Stimulated activated CD4-positive, alpha-beta T cell treated with anti-CD3 and anti-CD28 coated beads, Interleukin-12 subunit alpha, Interleukin-12 subunit beta, amount 100 ng/mL, for 24 hours (primary cell): ENCODE data around the gene ZNF543.
"Not testable (repeated sequence)": the region's sequence is repeated elsewhere in the genome, so short reads cannot be mapped to it uniquely, and the experiment has no call there.

ENCODE experiments used
- DNase-seq, 2 experiments: peaks; one replicate each; pipeline ENCODE4 v3.0.0-alpha.2; 2020; ENCODE audit warnings: low read depth in 2 of 2

ZNF543 gene

DNA sequence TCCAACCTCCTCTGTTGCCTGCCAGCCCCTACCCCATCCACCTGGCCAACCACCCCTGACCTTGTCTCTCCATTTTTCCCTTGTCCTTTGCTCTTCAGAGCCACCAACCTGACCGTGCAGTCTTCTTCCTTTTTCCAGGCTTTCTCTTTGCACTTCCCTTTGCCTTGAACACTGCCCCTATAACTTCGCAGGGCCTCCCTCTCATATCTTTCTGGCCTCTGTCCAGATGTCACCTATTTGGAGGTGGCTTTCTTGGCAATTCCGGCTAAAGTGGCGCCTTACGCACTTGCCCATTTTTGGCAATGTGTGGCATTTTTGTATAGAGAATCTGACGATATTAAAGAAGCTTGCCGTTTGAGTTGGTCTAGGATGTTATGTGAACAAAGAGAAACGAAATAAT is 844 bp downstream of the ZNF543 start:
- DNase-seq, result no peak

DNA sequence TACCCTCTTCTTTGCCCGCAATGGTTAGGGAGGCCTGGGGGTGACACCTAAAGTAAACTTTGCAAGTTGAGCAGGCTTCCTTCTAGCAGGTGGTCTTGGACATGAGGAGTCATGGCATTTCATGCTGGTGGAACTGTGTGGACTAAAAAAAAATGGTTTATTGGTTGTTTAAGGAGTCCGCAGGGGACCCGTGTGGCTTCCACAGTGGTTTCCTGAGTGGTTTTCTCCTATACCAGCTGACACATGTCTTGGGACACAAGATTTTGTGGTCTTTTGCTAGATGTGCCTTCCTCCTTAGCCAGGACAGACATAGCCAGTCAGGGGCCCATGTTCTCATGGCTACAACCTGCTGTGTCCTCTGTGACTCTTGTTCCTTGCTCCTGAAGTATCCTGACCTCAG is 1.5 kb downstream of the ZNF543 start:
- no peak for DNase-seq

DNA sequence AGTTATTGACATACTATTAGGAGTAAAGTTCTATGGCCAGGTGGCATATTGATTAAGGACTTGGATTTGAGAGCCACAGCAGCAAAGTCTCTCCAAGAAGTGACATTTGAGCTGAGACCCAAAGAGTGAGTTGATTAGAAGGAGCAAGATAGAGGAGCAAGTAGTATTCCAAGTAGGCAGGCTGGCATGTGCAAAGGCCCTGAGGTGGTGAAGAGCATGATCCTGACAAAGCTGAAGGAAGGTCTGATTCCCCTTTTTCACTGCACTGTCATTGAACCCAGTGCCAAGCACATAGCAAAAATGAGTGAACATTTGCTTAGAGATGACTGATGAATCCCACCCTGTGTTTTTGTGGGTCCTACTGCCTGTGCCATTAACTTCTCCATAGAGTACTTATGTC is 4.7 kb downstream of the ZNF543 start:
- no peak for DNase-seq

DNA sequence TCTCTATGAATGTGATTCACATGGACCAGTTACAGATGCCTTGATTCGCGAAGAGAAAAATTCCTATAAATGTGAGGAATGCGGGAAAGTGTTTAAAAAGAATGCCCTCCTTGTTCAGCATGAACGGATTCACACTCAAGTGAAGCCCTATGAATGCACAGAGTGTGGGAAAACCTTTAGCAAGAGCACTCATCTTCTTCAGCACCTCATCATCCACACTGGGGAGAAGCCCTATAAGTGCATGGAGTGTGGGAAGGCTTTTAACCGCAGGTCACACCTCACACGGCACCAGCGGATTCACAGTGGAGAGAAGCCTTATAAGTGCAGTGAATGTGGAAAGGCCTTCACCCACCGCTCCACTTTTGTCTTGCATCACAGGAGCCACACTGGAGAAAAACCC is 7.7 kb downstream of the ZNF543 start:
- no peak for DNase-seq

DNA sequence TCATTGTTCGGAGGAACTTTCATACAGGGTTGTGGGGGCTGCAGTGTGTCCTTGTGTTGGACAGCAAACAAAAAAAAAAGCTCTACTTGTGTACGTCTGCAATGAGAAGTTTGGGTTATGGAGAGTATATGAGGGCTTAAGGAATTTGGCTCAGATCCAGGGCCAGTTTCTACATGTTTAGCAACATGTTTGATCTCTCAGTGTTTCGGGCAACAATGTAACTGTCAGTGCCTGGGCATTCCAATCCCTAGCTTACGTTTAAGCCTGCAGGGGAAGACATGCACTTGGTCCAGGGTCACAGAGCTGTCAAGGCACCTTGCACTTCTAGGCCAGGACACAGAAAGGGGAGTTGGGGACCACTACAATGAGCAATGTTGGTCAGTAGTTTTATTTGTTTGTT is 13.9 kb downstream of the ZNF543 start:
- no peak for DNase-seq

DNA sequence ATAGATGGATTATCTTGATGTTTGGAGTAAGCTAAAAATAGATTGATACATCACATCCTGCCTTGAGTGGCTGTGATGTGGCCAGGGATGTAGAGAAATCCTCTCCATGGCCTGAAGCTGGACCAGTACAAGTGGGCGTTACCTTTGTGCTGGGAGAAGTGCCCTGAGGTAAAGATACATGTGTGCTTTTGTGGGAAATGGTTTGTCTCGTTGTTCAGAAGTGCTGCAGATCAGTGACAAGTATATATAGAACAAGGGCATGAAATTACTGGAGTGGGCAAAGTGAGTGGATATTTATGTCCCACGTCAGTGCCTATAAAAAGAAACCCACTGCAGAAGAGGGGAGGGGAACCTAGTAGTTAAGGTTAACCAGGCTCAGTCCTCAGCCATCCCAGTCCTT is 18.6 kb downstream of the ZNF543 start:
- no peak for DNase-seq

DNA sequence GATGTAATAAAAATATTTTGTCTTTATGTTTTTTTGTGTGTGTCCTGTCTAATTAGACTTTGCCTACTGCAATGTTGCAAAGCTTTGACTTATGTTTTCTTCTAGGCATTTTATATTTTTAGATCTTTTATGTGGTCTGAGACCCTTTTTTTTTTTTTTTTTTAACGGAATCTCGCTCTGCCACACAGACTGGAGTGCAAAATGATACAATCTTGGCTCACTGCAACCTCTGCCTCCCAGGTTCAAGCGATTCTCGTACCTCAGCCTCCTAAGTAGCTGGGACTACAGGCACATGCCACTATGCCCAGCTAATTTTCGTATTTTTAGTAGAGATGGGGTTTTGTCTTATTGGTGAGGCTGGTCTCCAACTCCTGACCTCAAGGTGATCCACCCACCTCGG is 22.3 kb downstream of the ZNF543 start:
- no peak for DNase-seq

DNA sequence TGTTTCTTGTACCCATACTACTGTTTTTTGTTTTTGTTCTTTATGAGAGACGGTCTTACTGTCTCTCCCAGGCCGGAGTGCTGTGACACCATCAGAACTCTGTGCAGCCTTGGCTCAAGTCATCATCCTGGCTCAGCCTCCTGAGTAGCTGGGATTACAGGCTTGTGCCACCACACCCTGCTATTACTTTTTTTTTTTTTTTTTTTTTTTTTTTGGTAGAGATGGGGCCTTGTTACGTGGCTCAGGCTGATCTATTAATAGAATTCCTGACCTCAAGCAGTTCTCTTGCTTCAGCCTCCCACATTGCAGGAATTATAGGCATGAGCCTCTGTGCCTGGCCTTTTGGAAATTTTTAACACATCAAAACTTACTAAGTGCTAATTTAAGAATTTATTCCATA is 27.9 kb downstream of the ZNF543 start:
- no peak for DNase-seq

DNA sequence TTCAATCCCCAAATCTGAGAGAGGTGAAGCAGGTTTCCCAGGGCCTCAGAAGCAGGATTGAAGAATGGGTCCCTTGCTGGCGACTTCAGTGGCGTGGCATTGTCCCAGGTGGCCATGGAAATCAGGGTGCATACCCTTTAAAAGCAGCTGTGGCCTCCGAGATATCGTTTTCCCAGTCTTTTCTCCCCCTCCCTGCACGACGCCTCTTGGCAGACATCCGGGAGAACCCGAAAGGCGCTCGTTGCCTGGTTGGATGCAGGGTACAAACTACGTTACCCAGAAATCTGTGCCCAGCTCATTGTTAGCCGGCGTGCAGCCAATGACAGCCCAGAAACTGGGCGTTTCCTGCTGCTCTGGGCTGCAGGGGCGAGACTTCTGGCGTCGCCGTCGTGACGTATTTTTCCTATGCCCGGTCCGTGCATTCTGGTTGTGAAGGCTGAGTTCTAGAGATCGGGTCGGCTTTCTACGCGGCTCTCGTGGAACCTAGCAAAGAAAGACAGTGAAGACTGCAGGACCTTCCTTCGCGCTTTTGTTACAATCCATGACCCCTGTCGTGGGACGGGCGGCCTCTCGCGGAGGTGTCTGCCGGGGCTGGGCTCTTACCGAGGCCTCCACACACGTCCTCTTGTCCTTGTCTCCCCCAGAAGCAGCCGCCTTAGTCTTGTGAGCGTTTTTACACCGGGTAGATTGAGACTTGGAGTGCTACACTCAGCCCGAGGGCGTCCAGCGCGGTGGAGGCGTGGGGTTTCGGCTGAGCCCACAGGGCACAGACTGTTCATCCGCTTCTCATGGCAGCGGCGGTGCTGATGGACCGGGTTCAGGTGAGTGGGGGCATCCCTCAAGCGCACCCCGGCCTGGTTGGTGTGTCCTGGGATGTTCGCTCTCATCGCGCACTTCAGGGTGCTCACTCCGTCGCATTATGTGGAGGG is 30.9 kb downstream of the ZNF543 start, which contains the start of gene ZNF304:
Gene ZNF304 (plus strand): TSS at position 395 of the 929 bp plus-strand sequence. CDS start 394 bp downstream, at position 789.
- peak; percentile 67 to 69 for DNase-seq

DNA sequence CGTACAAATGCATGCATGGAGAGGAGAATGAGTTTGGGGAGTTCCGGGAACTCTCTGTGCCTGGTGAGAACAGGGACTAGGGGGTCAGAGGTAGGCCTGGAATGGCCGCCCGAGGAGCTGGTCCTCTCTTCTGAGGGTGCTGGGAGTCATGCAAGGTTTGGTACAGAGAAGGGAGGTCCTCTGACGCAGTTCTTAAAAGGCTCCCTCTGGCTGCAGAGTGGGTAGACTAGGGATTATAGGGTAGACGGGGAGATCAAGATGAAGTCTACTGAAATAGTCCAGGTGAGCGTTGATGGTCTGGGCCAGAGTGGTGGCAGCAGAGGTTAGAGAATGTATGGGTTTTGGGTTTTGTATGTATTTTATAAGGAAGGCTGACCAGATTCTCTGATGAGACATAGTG is 31.6 kb downstream of the ZNF543 start:
- no peak for DNase-seq

DNA sequence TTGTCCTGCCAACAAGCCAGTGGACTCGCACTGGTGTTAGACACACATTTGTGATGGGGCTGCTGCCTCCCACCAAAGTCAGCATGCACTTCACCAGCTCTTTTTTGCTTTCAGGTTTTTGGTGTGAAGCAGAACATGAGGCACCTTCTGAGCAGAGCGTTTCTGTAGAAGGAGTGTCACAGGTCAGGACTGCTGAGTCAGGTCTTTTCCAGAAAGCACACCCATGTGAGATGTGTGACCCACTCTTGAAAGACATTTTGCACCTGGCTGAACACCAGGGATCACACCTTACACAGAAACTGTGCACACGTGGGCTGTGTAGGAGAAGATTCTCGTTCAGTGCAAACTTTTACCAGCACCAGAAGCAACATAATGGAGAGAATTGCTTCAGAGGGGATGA is 35.6 kb downstream of the ZNF543 start:
- no peak for DNase-seq

DNA sequence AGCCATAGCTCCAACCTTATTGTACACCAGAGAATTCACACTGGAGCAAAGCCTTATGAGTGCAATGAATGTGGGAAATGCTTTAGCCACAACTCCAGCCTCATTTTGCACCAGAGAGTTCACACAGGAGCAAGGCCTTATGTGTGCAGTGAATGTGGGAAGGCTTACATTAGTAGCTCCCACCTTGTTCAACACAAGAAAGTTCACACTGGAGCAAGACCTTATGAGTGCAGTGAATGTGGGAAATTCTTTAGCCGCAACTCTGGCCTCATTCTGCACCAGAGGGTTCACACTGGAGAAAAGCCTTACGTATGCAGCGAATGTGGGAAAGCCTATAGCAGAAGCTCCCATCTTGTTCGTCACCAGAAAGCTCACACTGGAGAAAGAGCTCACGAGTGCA is 37.1 kb downstream of the ZNF543 start:
- no peak for DNase-seq

DNA sequence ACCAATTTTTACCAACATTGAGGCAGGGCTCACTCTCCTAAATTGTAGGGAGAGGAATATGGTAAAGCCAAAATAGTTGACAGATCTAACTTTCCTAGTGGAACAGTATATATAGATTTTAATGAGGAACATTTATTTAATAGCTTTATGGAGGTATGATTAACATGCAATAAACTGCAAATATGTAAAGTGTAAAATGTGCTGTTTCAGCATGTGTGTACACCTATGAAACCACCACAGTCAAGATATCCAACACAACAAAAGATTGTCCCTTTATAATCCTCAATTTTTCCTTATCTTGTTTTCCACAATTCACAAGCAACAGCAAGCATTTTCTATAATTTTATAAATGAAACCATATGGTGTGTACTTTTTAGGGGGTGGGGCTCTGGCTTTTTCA is 39.0 kb downstream of the ZNF543 start:
- no peak for DNase-seq

DNA sequence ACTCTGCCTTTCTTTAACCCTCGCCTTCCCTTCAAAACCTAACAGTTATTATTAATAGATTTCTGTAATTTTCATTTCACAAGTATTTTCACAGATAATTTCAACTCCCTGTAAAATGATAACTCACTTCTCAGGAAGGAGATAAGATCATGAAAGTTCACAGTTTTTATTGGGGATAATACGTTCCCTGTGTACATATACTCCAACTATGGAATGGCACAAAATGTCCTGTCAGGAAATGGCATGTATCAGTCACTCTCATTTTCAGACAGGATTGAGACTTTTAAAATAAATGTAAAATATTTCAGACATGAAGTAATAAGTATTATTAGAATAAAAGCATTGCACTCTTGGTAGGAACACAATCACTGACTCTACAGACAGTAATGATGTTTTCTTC is 42.1 kb downstream of the ZNF543 start:
- DNase-seq, result no peak

DNA sequence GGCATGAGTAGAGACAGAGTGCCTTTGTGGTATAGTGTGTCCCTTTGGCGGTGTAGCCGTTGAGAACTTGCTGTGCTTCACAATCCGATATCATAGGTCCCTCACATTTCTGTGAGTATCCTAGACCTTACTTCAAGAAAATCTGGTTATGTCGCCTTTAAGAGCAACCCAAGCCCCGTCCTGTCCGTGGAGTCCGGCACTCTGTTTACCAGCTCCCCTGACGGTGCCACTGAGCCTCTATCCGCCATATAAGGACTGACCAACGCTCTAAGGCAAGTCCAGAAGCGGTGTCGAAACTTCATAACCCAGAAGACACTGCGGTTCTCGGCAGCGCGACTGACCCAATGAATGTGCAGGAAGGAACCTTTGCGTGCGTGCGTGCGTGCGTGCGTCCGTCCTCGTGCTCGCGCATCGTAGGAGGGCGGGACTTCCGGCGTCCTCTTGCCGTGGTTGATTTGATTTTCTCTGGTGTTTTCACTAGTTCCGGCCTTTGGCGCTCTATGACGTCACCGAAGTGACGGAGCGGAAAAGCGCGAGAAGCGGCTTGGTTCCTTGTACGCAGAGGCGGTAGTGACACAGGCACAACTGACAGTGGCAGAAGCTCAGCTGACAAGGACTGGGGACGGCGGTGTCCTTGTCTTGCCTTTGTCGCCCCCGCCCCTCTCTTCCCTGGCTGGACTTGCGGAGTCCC is 42.9 kb downstream of the ZNF543 start, which contains the start of the genes TRAPPC2B and ZNF547:
Gene TRAPPC2B (plus strand): TSS at position 555 of the 691 bp plus-strand sequence. CDS start 1,283 bp downstream, outside the sequence.
Gene ZNF547 (plus strand): TSS at position 555 of the 691 bp plus-strand sequence. CDS start 5,005 bp downstream, outside the sequence.
- peak; percentile 94 to 97 for DNase-seq

DNA sequence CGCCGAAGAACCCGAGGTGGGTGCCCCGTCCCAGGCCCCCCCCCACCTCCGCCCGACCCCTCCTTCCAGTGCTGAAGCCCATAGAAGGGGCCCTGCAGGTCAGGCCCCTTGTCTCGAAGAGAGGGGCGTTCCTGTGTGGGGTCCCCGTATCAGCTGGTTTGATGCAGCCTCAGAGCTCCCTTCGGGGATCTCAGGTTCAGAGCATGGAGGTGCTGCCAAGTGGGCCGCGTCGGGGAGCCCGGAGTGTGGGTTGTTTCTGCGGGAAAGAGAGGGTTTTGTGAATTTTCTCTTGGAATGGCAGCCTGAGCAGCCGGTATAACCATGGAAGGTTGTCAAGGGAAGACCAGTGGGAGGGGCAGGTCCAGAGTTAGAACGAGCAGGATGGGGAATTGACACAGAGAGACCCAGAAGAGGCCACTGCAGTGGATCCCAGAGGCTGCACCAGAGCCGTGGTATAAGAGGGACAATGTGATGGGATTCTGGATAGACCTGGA is 43.5 kb downstream of the ZNF543 start:
- no peak for DNase-seq

DNA sequence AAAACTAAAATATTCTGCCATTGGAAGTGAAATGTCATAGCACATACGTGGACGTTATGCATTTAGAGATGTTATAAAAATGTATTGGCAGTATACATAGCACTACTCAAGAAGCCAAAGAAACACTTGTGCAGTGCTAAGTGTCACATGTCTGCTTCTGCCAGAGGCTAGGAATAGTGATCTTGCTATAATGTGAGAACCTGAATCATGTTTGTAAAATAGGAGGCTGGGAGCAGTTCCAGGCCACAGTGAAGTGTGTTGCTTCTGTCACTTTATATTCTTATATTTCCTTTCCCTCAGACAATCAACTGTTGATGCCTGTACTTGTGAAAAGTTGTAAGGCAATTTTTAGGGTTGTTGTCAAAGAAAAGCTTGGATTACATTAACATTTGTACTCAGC is 46.5 kb downstream of the ZNF543 start:
- DNase-seq, result no peak

DNA sequence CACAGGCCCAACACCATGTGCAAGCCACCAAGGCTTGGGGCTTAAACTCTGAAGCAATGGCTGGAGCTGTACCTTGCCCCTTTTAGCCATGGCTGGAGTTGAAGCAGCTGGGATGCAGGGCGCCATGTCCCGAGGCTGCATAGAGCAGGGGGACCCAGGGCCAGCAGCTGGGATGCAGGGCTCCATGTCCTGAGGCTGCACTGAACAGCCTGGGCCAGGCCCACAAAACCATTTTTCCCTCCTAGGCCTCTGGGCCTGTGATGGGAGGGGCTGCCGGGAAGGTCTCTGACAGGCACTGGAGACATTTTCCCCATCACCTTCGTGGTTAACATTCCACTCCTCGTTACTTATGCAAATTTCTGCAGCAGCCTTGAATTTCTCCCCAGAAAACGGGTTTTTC is 53.9 kb downstream of the ZNF543 start:
- no peak for DNase-seq

DNA sequence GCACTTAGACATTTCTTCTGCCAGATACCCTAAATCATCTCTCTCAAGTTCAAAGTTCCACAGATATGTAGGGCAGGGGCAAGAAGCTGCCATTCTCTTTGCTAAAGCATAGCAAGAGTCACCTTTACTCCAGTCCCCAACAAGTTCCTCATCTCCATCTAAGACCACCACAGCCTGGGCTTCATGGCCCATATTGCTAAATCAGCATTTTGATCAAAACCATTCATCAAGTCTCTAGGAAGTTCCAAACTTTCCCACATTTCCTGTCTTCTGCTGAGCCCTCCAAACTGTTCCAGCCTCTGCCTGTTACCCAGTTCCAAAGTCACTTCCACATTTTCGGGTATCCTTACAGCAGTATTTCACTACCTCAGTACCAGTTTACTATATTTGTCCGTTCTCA is 54.4 kb downstream of the ZNF543 start:
- not testable (repeated sequence) for DNase-seq

DNA sequence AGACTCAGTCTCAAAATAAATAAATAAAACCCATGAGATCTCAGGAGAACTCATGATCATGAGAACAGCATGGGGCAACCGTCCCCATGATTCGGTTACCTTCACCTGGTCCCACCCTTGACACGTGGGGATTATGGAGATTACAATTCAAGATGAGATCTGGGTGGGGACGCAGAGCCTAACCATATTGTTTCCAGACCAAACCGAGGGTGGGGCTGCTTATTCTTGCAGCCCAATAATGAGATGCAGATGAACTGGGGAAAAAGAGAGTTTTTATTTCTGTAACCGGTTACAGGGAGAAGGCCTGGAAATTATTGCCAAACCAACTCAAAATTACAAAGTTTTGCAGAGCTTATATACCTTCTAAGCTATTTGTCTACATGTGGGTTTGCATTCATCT is 55.9 kb downstream of the ZNF543 start:
- DNase-seq, result no peak

DNA sequence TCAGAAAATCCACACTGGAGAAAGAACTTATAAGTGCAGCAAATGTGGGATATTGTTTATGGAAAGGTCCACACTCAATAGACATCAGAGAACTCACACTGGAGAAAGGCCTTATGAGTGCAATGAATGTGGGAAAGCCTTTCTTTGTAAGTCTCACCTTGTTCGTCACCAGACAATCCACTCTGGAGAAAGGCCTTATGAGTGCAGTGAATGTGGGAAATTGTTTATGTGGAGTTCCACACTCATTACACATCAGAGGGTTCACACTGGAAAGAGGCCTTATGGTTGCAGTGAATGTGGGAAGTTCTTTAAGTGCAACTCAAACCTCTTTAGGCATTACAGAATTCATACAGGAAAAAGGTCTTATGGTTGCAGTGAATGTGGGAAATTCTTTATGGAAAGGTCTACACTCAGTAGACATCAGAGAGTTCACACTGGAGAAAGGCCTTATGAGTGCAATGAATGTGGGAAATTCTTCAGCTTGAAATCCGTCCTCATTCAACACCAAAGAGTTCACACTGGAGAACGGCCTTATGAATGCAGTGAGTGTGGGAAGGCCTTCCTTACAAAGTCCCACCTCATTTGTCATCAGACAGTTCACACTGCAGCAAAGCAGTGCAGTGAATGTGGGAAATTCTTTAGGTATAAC is 57.4 kb downstream of the ZNF543 start:
- DNase-seq, result no peak
